Mesothelial cell of epicardium (in vitro differentiated cells): ENCODE measurements around the gene CCDC126. TPM values are rescaled to one million over a fixed set of nuclear protein-coding genes. Genes with fewer than 3 reads are reported as not detected.

Source experiments
- DNase-seq, 2 experiments: peaks; one replicate each; pipeline ENCODE4 v3.0.0; 2021; ENCODE audit warnings: low spot score in 2 of 2; ENCODE audit not compliant: unreplicated experiment in 2 of 2
- H3K27ac Mint-ChIP-seq: 2 replicates; pipeline ENCODE4 v1.8.0; 2021; ENCODE audit warnings: mixed read lengths
- H3K27me3 Mint-ChIP-seq: 2 replicates; pipeline ENCODE4 v1.8.0; 2021; ENCODE audit warnings: low read depth, mixed read lengths
- H3K36me3 Mint-ChIP-seq: 2 replicates; pipeline ENCODE4 v1.8.0; 2021; ENCODE audit warnings: mixed read lengths
- H3K4me1 Mint-ChIP-seq: 2 replicates; pipeline ENCODE4 v1.8.0; 2021; ENCODE audit warnings: mixed read lengths
- H3K4me3 Mint-ChIP-seq: 2 replicates; pipeline ENCODE4 v1.8.0; 2021; ENCODE audit warnings: mild to moderate bottlenecking, moderate library complexity, mixed read lengths
- H3K9me3 Mint-ChIP-seq: 2 replicates; pipeline ENCODE4 v1.8.0; 2021; ENCODE audit warnings: mixed read lengths
- total RNA-seq: library from RNA; stranded (reverse); gene quantifications from 3 replicates; pipeline ENCODE4 v1.2.1, GENCODE V29; 2021
- TF ChIP-seq, protein P1 (sequence below): fragments of 200-600 bp; sonication (generic); IDR thresholded peaks from one replicate; pipeline ENCODE4 v1.5.0; 2021; ENCODE audit warnings: antibody characterized with exemption; ENCODE audit not compliant: unreplicated experiment

Gene CCDC126
- total RNA-seq, 1 donor from 2014 or later: 10.6 TPM

DNA sequence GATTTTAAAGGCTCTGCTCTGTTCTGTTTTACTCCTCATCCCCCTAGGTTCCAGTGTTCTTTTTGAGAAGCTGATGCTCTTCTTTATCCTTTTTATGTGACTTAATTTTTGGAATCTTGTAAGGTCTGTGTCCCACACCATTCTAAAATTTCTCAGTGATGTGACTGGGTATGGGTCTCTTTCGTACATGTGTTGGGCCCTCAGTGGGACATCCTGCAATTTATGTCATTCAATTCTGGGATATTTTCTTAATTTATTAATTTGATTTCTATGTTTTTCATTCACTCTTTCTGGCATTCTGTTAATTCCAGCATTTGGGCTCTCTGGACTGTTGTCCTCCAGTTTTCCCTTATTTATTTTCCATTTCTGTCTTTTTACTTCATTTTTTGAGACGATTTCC lies 19.4 kb downstream of the CCDC126 start:
- TF ChIP-seq, protein P1, sequence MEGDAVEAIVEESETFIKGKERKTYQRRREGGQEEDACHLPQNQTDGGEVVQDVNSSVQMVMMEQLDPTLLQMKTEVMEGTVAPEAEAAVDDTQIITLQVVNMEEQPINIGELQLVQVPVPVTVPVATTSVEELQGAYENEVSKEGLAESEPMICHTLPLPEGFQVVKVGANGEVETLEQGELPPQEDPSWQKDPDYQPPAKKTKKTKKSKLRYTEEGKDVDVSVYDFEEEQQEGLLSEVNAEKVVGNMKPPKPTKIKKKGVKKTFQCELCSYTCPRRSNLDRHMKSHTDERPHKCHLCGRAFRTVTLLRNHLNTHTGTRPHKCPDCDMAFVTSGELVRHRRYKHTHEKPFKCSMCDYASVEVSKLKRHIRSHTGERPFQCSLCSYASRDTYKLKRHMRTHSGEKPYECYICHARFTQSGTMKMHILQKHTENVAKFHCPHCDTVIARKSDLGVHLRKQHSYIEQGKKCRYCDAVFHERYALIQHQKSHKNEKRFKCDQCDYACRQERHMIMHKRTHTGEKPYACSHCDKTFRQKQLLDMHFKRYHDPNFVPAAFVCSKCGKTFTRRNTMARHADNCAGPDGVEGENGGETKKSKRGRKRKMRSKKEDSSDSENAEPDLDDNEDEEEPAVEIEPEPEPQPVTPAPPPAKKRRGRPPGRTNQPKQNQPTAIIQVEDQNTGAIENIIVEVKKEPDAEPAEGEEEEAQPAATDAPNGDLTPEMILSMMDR: no peak
- Mint-ChIP-seq H3K27ac (no peak overlapping the region), H3K27me3 (no peaks in the 10 kb centered on the region), H3K4me1 (no peaks in the 10 kb centered on the region), H3K4me3 (no peak overlapping the region), H3K36me3 (peaks cover 68% of the 10 kb centered on the region), H3K9me3 (peaks cover 57% of the 10 kb centered on the region)
- no peak for DNase-seq

DNA sequence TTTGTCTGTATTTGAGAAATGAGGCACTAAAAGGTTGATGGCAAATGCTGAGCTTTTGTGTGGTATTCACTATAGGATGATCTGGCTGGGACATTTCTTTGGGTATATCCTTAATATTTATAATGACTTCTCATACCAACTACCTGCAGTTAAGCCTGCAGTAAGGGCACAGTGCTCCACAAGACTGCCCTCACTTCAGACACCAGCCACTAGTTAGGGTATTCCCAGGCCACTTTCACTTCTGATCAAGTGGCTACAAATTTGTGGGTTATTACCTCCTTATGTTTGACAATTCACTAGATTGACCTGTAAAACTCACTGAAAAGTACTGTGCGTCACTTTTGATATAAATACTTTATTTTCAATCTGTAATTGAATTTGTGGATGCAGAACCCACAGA lies 20.3 kb downstream of the CCDC126 start:
- Mint-ChIP-seq H3K4me1 (no peaks in the 10 kb centered on the region), H3K27me3 (no peaks in the 10 kb centered on the region), H3K4me3 (no peak overlapping the region), H3K27ac (no peak overlapping the region), H3K36me3 (peaks cover 63% of the 10 kb centered on the region), H3K9me3 (peaks cover 57% of the 10 kb centered on the region)
- no peak for DNase-seq
- TF ChIP-seq, protein P1: no peak

DNA sequence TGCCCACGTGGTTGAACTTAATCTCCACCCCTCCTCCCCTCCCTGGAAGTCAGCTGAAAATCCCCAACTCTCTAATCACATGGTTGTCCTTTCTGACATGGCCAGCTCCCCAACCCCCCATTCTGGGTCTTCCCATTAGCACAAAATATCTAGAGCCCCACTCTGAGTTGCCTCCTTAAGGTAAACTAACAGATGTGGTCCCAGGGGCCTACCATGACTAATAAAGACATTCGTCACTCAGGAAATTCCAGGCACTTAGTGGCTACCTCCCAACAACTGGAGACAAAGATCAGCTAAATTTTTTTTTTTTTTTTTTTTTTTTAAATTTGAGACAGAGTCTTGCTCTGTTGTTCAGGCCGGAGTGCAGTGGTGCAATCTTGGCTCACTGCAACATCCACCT lies 21.1 kb downstream of the CCDC126 start:
- Mint-ChIP-seq H3K27me3 (no peaks in the 10 kb centered on the region), H3K36me3 (peaks cover 56% of the 10 kb centered on the region)

DNA sequence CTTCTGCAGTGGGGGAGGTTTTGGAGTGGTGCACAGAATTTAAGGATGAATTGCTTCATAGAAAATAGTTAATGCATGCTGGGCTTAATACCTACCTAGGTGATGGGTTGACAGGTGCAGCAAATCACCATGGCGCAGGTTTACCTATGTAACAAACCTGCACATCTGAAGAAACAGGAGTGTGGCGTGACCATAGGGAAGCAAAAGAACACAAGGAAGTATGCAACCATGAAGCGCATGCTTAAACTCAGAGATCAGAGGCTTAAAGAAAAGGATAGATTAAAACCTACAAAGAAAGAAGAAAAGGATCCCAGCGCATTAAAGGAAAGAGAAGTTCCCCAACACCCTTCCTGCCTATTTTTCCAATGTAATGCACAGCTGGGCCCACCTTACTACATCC lies 22.0 kb downstream of the CCDC126 start:
- H3K4me1 Mint-ChIP-seq: no peaks in the 10 kb centered on the region
- H3K9me3 Mint-ChIP-seq: peaks cover 46% of the 10 kb centered on the region
- H3K4me3 Mint-ChIP-seq: no peak overlapping the region
- DNase-seq: no peak
- TF ChIP-seq, protein P1: no peak
- no peaks in the 10 kb centered on the region for H3K27me3 Mint-ChIP-seq
- peaks cover 47% of the 10 kb centered on the region for H3K36me3 Mint-ChIP-seq
- no peak overlapping the region for H3K27ac Mint-ChIP-seq

More for the DNA sequence above, 21.1 kb downstream of the CCDC126 start:
- Mint-ChIP-seq H3K27ac (no peak overlapping the region), H3K4me1 (no peaks in the 10 kb centered on the region), H3K4me3 (no peak overlapping the region), H3K9me3 (peaks cover 53% of the 10 kb centered on the region)
- DNase-seq: no peak
- TF ChIP-seq, protein P1: no peak

DNA sequence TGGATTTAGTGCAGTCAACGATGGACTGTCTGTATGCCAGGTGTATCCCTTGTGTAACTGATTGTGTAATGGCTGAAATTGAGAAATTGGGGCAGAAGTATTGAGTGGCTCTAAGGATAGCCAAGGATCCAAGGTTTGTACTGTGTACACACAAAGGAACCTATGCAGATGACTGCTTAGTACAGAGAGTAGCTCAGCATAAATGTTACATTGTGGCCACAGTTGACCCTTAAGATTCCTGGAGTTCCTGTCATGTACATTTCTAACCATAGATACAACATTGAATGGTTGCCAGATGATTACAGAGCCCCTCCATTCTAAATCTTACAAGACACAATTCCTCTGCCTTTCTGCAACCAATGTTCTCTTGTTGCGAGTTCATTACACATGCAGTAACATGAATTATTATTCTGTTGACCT lies 25.3 kb downstream of the CCDC126 start:
- TF ChIP-seq, protein P1: no peak
- Mint-ChIP-seq H3K27me3 (no peaks in the 10 kb centered on the region), H3K4me1 (no peaks in the 10 kb centered on the region), H3K4me3 (no peak overlapping the region), H3K36me3 (peaks cover 19% of the 10 kb centered on the region), H3K27ac (no peak overlapping the region), H3K9me3 (peaks cover 17% of the 10 kb centered on the region)
- DNase-seq: no peak

DNA sequence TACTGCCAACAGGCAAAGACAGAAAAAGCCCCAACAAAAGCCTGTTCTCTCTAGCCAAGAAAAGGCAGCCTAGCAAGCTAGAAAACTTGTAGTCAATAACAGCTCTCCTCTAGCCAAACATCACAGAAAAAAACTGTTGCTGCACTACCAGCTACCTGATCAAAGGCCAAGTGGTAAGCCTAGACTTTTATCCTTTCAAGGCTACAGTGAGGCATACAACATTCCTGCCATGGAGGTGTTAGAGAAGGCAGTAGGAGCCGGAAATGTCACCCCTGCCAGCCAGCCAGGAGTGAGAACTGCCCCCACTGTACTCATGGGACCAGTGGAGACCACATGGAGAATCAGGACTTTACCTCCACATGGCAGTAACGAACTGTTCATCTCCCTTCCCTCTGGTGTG lies 31.2 kb downstream of the CCDC126 start:
- Mint-ChIP-seq H3K9me3 (peaks cover 2% of the 10 kb centered on the region), H3K27me3 (no peaks in the 10 kb centered on the region), H3K4me3 (no peak overlapping the region), H3K27ac (no peak overlapping the region), H3K36me3 (no peaks in the 10 kb centered on the region), H3K4me1 (no peaks in the 10 kb centered on the region)
- TF ChIP-seq, protein P1: no peak
- no peak for DNase-seq
